IPS DF 19.7 (cell line): Measurements from ENCODE around the gene SKOR1.

Experiments used
- DNase-seq: peaks from one replicate; pipeline ENCODE4 v3.0.0-alpha.2; 2013; ENCODE audit warnings: low read depth, low spot score

Gene SKOR1

DNA sequence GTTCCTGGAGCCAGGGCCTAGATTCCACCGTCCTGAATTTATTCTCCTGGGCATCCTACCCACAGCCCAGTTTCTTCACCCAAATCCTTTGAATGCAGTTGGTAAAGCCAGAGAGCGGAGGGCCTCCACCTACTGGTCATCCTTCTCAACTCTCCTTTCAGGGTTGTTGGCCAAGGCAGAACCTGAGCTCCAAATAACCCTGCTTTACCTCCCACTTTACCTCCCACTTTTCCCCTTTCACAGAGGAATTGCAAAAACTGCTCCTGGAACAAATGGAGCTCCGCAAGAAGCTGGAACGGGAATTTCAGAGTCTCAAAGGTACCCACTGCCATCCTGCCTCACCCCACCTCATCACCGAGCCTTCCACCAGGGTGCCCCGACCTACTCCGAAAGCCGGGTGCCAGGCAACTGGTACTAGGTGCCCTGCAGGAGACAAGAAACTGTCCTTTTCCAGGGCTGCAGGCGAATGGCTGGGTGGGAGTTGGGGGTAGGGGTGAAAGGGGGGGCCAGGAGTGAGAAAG, 6.8 kb downstream of the SKOR1 start:
- DNase-seq, result no peak

DNA sequence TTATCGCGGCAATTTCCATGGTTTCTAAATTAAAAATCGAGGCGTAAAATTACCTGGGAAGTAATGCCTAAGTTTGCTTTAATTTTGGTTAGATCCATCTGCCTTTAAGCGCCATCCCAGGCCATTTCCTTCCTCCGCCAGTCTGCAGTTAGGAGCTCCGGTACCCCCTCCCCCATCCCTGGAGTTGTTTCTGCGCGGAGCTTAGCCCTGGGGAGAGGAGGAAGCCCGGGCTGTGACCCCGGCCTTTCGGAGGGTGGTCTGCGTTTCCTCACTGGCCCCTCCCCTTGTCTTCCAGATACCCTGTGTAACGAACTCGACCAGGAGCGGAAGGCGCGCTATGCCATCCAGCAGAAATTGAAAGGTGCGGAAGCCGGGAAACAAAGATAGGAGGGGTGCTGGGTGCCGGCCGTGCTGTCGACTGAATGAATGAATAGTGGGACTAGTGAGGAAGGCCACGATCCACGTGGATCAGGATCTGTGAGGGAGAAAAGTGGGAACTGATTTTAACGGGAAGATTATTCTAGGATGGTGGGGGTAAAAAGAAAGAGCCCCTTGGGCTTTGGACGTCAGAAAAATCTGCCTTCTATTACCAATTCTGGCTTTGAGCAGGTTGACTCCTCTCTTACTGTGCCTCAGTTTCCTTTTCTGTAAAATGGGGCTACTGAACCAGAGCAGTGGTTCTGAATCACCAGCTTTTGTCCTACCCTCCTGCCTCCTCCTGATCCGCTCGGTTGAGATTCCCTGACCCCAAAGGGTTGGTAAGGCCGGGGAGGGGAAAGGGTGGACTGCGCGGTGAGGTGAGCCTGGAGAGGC, 7.8 kb downstream of the SKOR1 start:
- no peak for DNase-seq

DNA sequence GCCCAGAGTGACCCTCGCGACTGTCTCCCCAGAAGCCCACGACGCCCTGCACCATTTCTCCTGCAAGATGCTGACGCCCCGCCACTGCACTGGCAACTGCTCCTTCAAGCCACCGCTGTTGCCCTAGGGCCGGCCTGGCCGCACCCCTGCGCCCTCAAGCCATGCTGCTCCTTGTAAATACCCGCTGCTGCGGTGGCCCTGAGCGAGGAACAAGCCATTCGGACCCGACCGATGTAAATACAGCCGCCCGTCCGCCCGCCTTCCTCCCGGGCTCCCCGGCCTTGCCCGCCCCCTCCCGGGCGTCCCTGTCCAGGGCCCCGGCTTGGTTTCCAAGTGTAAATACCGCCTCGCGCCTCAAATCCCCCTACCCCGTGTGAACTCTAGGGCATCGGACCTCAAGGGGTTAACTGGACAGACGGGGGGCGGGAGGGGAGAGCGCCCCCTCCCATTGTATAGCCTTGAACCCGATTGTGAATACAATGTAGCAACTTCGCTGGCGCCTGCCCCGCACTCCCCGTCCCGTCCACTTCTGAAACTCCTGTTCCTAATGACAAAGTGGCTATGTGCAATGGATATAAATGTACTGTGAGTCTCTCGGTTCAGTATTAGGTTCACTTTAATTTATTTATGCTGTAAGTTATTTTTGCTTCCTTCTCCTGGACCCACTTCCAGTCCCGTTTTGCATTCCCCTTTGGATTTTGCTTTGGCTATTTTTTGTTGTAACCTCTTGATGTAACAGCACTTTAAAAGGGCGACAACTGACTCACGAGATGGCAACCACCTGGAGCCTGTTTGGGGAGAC, 8.6 kb downstream of the SKOR1 start:
- no peak for DNase-seq

GRCh38 chr15:67834581-67835296, 9.4 kb downstream of the SKOR1 start:
- DNase-seq, result no peak

GRCh38 chr15:67835297-67836133, 10.2 kb downstream of the SKOR1 start:
- DNase-seq, result no peak

DNA sequence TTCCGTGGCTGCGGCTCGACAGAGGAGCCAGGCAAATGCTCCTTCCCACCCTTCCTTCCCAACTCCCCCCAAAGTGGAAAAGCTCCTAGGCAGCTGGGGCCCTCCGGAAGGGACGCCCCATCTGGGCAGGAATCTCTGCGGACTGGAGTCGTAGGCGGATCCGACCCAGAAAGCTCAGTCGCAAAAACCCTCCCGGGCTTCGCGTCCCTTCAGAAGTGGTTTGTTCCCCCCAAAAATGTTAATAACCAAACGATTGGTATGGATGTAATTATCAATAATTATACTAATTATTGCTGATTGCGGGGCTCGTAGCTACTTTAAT, 10.8 kb downstream of the SKOR1 start:
- no peak for DNase-seq

DNA sequence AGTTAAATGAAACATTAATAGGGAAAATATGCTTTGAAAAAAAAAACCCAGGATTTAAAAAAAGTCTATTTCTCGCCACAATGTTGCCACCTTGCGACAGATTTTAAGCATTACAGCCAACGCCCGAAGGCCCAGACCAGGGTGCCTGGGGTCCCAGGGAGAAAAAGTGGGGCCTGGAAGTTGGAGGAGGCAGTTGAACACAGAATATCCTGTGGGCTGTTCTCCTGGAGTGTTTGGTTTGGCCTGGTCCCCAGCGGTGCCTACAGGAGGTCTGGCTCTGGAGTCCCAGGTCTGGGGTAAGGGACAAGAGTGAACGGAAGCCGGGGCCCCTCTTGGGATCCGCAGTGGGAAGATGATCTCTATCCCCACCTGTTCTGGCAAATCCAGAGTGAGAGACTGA, 11.2 kb downstream of the SKOR1 start:
- DNase-seq, result no peak

GRCh38 chr15:67836955-67837354, 11.6 kb downstream of the SKOR1 start:
- no peak for DNase-seq

DNA sequence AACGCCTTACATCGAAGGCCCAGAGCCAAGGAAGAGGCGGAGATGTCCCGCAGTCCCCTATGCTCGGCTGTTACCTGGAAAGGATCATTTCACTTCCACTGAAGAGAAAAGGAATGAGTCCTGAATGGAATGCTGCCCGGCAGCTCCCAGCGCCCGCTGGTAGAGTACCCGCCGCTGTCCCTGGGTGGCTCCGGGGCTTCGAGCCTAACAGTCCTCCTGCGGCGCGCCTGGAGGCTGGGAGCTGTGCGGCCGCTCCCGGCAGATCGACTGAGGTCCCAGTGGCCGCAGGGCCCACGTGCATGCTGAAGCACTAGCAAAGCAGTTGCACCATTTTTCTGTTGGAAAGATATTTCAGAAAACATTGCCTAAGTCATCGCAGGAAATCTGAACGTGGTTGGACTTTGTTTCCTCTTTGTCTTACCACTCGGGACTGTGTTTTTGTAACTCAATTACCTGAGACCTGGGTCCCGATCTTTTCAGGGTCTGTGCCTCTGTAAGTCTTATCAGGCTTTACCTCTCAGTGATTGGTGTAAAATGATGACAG, 13.6 kb downstream of the SKOR1 start:
- no peak for DNase-seq

GRCh38 chr15:67839499-67839928, 14.2 kb downstream of the SKOR1 start:
- DNase-seq, result no peak

GRCh38 chr15:67839929-67840748, 14.8 kb downstream of the SKOR1 start, which contains the start of gene RNU6-1:
TSS of gene RNU6-1 (minus strand) at chr15:67840045.
- DNase-seq, result no peak

- DNase-seq, result no peak
These were observed 15.6 kb downstream of the SKOR1 start for GRCh38 chr15:67840749-67841512.

DNA sequence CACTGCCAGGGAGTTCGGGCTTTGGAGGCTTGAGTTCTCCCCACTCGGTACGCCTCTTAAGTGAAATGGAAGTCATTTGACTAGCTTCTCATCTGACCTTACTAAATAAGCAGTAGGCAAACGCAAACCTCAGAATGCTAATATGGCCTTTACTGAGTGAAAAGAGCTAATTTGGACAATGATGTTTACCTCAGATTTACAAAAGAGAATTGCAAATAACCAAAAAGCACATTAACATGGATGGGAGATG, 16.1 kb downstream of the SKOR1 start:
- DNase-seq, result no peak

DNA sequence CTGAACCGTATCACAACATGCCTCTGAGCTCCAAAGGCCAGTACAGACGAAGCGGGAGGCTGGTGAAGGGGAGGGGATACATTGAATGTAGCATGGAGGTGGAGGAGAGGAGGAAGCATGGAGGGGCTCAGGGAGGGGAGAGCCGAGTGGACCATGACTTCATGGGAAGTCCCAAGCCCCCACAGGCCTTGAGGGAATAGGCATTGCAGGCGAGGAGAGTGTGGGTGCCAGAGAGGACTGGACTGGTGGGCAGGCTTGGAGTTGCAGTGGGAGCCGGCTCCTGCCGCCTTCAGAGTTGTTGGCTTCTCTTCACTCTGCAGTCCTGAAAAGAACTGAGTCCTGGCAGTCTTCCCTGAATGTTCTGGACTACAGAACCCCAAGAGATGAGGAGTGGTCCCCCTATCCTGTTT, 17.8 kb downstream of the SKOR1 start:
- no peak for DNase-seq

DNA sequence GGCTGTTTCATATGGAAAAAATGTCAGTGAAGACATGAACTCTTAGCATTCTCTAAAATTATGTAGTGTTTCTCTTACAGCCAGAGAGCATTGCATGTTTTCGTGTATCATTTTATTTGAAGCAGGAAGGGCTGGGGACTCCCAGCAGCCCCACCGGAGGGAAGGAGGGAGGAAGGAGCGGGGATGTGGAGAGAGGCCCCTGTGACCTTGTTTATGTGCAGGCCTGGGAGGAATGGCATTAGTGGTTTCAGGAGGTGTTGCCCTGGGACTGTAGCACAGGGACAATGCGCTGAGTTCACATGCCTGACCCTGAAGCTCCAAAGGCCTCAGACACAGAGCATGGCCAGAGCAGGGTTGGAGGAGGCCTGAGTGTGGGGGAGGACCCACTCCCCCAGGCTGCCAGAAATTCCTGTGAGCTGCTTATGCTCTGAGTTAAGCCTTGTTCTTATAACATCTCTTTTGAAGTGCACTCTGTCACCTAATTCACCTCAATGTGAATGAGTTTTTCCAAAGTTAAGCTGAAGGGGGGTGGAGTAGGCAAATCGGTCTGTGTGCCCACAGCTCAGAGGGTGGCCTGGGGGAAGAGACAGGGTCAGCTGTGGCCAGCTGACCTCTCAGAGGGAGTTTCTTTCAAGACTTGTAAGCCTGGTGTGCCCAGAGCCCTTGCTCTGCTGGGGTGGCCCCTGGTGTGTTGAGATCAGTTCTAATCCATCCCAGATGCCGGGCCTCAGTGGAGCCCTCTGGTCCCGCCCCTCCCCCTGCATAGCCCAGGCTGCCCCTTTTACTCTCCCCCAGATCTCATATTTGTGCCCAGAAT, 18.5 kb downstream of the SKOR1 start:
- DNase-seq, result no peak

- no peak for DNase-seq
These were observed 20.7 kb downstream of the SKOR1 start for GRCh38 chr15:67845974-67846373.

DNA sequence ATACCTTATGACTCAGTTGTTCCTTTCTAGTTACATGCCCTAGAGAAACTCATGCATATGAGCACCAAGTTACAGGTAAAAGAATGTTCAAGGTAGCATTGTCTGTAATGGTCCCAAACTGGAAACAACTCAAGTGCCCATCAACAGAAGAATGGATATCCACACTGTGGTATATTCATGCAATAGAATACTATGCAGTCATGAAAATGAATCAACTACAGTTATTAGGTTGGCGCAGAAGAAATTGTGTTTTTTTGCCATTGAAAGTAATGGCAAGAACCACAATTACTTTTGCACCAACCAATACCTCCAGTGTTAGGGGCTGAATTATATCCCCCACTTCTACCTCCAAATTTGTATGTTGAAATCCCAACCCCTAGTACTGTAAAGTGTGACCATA, 24.2 kb downstream of the SKOR1 start:
- no peak for DNase-seq

DNA sequence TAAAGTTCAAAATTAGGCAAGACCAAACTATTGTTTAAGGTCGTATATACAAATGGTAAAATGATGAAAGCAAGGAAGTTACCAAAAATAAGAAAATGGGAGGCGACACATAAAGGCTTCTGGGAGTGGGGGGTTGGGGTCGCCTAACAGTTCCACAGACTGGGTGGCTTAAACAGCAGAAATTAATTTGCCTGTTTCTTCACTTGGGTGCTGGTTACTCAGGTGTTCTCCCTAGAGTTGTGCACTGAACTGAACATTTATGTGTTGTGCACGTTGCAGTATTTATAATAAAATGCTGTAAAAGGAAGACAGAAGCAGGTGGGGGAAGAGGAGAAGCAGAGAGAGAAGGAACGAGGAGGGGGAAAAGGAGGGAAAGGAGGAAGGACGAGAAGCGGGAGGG, 25.0 kb downstream of the SKOR1 start:
- DNase-seq, result no peak
